Activated naive CD4-positive, alpha-beta T cell treated with anti-CD3 and anti-CD28 coated beads, Interleukin-2, amount 50 U/mL, for 24 hours (primary cell): Measurements from ENCODE around the gene SPATA9.
"Not testable (repeated sequence)": the region's sequence is repeated elsewhere in the genome, so short reads cannot be mapped to it uniquely, and the experiment has no call there.

Experiments
- H3K27ac Mint-ChIP-seq: one replicate; pipeline ENCODE4 v1.8.0; 2021; ENCODE audit warnings: mild to moderate bottlenecking, mixed read lengths
- H3K27me3 Mint-ChIP-seq: one replicate; pipeline ENCODE4 v1.8.0; 2021; ENCODE audit warnings: mixed read lengths
- H3K36me3 Mint-ChIP-seq: one replicate; pipeline ENCODE4 v1.8.0; 2021; ENCODE audit warnings: mixed read lengths
- H3K4me1 Mint-ChIP-seq: one replicate; pipeline ENCODE4 v1.8.0; 2021; ENCODE audit warnings: mixed read lengths
- H3K4me3 Mint-ChIP-seq: one replicate; pipeline ENCODE4 v1.8.0; 2021; ENCODE audit warnings: mild to moderate bottlenecking, mixed read lengths
- H3K9me3 Mint-ChIP-seq: one replicate; pipeline ENCODE4 v1.8.0; 2021; ENCODE audit warnings: mixed read lengths

SPATA9 gene

DNA sequence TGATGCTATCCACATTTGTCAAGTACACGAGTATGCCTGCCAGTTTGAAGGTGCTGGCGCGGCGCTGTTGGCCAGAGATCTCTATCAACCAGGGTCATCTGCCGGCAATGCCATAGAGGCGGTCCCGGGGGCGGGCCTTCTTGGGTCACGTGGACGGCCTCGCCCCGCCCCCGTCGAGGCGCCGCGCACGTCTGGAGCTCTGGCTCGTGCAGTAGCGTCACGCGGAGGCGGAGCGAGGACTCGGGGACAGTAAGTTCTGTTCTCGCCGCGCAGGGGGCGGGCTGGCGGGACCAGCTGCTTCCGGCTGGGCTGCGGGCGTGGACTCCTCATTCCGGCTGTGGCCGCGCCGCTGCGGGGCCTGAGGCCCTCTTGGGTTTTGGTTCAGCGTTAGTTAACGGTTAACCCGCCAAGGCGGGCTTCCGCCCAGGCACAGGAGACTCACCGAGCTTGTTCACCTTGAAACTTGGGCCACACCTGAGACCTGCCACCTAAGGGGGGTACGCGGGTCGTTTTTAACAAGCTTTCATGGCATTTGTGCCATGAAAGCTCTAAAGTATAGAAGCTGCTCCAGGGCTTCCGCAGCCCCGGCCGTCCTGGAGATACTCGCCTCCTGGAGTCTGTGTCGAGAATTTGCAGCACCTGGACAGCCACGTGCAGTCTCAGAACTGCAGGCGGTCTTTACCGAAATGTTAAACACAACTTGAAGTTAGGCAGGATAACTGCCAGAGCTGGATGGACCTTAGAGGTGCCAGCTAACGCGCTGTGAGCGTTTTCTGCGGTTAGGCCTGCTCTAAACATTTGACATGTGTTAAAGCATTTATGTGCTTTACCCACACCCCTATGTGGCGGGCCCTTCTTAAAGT is 36.0 kb downstream of the SPATA9 start, which contains the start of gene RFESD:
Gene RFESD, plus strand, starts transcription at position 209 of the 863 bp plus-strand sequence. CDS start 5,495 bp downstream, outside the sequence.
- no peaks in the 10 kb centered on the region for H3K9me3 Mint-ChIP-seq
- peaks cover 2% of the 10 kb centered on the region for H3K36me3 Mint-ChIP-seq
- peaks cover 47% of the 10 kb centered on the region for H3K4me1 Mint-ChIP-seq
- H3K27me3 Mint-ChIP-seq, result no peaks in the 10 kb centered on the region
- H3K27ac Mint-ChIP-seq, result peak within 1 kb of the TSS; percentile 88
- peak within 1 kb of the TSS; percentile 83 for H3K4me3 Mint-ChIP-seq

DNA sequence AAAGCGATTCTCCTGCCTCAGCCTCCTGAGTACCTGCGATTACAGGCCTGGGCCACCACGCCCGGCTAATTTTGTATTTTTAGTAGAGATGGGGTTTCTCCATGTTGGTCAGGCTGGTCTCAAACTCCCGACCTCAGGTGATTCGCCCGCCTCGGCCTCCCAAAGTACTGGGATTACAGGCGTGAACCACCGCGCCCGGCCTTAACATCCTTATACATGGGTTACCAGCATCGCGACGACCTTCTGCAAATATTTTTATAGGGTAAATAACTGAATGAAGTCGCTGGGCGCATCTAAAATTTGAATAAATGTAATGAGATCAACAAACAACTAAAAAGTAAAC is 36.6 kb downstream of the SPATA9 start:
- H3K36me3 Mint-ChIP-seq, H3K27me3 Mint-ChIP-seq, H3K9me3 Mint-ChIP-seq: not testable (repeated sequence)
- Mint-ChIP-seq H3K4me1 (peaks cover 47% of the 10 kb centered on the region), H3K27ac (peak overlapping the region; percentile 59), H3K4me3 (peak overlapping the region; percentile 83)

- Mint-ChIP-seq H3K9me3 (no peaks in the 10 kb centered on the region), H3K4me1 (peaks cover 38% of the 10 kb centered on the region), H3K36me3 (peaks cover under 1% of the 10 kb centered on the region), H3K4me3 (peak overlapping the region; percentile 3), H3K27ac (peak overlapping the region; percentile 63), H3K27me3 (no peaks in the 10 kb centered on the region)
Measured at GRCh38 chr5:95644351-95645042, 38.3 kb downstream of the SPATA9 start.

DNA sequence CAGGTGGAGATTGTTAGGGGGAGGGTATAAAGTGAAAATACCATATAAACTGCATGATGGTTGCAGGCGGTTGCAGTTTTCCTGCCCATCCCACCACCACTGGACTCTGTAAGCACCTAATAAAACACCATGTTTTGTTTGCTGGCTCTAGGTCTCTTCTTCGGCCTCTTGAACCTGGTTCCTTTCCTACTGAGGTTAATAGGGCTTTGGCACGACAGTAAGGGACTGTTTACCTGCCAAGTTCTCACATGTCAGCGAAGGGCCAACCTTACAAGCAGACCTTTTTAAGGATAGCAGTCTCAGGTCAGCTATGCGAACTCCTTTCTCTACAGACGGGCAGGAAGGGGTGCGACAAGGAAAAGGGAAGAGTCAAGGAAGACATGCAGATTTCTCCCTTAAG is 39.6 kb downstream of the SPATA9 start:
- peaks cover 28% of the 10 kb centered on the region for H3K4me1 Mint-ChIP-seq
- H3K4me3 Mint-ChIP-seq, result no peak overlapping the region
- H3K36me3 Mint-ChIP-seq, result no peaks in the 10 kb centered on the region
- peaks cover 4% of the 10 kb centered on the region for H3K27me3 Mint-ChIP-seq
- no peak overlapping the region for H3K27ac Mint-ChIP-seq
- no peaks in the 10 kb centered on the region for H3K9me3 Mint-ChIP-seq

- Mint-ChIP-seq H3K36me3 (no peaks in the 10 kb centered on the region), H3K4me3 (no peak overlapping the region)
Measured at GRCh38 chr5:95641741-95642220, 41.0 kb downstream of the SPATA9 start.

GRCh38 chr5:95638632-95639031 is 44.2 kb downstream of the SPATA9 start:
- Mint-ChIP-seq H3K27ac (no peak overlapping the region), H3K27me3 (peaks cover 5% of the 10 kb centered on the region), H3K9me3 (no peaks in the 10 kb centered on the region), H3K4me3 (no peak overlapping the region), H3K36me3 (no peaks in the 10 kb centered on the region), H3K4me1 (peaks cover 3% of the 10 kb centered on the region)

More at GRCh38 chr5:95641741-95642220, 41.0 kb downstream of the SPATA9 start:
- Mint-ChIP-seq H3K27ac (no peak overlapping the region), H3K27me3 (peaks cover 4% of the 10 kb centered on the region), H3K4me1 (peaks cover 24% of the 10 kb centered on the region), H3K9me3 (no peaks in the 10 kb centered on the region)

- Mint-ChIP-seq H3K36me3 (peaks cover 5% of the 10 kb centered on the region), H3K4me1 (peaks cover 31% of the 10 kb centered on the region), H3K9me3 (peaks cover 8% of the 10 kb centered on the region), H3K27me3 (peaks cover 5% of the 10 kb centered on the region), H3K4me3 (no peak overlapping the region), H3K27ac (peak overlapping the region; percentile 55)
Measured at GRCh38 chr5:95634081-95634480, 48.7 kb downstream of the SPATA9 start.

DNA sequence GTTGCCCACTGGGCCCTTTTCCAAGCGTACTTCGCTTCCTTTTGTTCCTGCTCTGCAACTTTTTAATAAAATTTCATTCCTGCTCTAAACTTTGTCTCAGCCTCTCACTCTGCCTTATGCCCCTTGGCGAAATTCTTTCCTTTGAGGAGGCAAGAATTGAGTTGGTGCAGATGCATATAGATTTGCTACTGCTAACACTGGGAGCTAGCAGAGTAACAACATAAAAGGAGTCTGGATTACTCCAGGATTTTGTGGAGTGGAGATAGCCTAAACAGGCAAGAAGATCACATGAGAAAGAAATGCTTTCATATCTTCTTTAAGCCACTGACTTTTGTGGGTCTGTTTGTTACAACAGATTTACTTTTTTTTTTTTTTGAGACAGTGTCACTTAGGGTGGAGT is 49.1 kb downstream of the SPATA9 start:
- Mint-ChIP-seq H3K9me3 (peaks cover 8% of the 10 kb centered on the region), H3K36me3 (peaks cover 5% of the 10 kb centered on the region), H3K4me3 (no peak overlapping the region), H3K27ac (peak overlapping the region; percentile 70), H3K27me3 (peaks cover 5% of the 10 kb centered on the region), H3K4me1 (peaks cover 31% of the 10 kb centered on the region)

- H3K36me3 Mint-ChIP-seq, H3K9me3 Mint-ChIP-seq, H3K27me3 Mint-ChIP-seq, H3K4me3 Mint-ChIP-seq: not testable (repeated sequence)
- H3K4me1 Mint-ChIP-seq, result peaks cover 31% of the 10 kb centered on the region
- H3K27ac Mint-ChIP-seq, result peak overlapping the region; percentile 70
Measured at GRCh38 chr5:95632942-95633341, 49.8 kb downstream of the SPATA9 start.

- H3K36me3 Mint-ChIP-seq, result peaks cover 5% of the 10 kb centered on the region
- peaks cover 2% of the 10 kb centered on the region for H3K27me3 Mint-ChIP-seq
- H3K9me3 Mint-ChIP-seq, result peaks cover 8% of the 10 kb centered on the region
- H3K4me1 Mint-ChIP-seq, result peaks cover 31% of the 10 kb centered on the region
- peak overlapping the region; percentile 100 for H3K27ac Mint-ChIP-seq
- peak overlapping the region; percentile 63 for H3K4me3 Mint-ChIP-seq
Measured at GRCh38 chr5:95631991-95632675, 50.7 kb downstream of the SPATA9 start.

DNA sequence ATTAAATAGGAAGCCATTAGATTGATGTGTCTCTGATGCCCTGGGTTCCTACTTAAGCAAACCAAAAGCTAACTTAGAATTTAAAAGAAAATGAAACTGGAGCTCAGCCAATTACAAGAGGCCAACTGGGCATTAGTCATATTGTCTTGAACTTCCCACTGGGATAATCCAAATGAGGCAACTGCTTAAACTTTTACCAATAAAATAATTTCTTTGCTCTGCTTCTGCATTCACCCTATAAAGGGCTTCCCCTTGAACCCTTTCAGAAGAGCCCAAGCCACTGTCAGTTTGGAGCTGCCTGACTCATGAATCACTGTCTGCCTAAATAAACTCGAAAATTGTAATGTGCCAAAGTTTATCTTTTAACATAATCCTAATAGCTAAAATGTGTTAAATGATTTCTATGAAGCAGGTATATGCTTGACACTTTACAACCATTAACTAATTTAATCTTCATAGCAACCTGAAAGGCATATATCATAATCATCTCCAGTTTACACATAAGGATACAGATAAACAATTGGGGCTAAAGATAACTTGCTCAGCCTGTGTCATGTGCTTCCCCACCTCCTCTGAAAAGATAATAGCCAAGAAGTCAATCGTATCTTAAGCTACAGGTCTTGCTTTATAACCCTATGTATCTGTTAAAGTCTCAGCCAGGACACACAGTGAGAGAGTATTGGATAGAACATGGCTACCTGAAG is 51.4 kb downstream of the SPATA9 start:
- peaks cover 5% of the 10 kb centered on the region for H3K36me3 Mint-ChIP-seq
- H3K4me1 Mint-ChIP-seq, result peaks cover 31% of the 10 kb centered on the region
- peak overlapping the region; percentile 100 for H3K27ac Mint-ChIP-seq
- H3K4me3 Mint-ChIP-seq, result peak overlapping the region; percentile 63
- H3K27me3 Mint-ChIP-seq, result no peaks in the 10 kb centered on the region
- H3K9me3 Mint-ChIP-seq, result peaks cover 8% of the 10 kb centered on the region

DNA sequence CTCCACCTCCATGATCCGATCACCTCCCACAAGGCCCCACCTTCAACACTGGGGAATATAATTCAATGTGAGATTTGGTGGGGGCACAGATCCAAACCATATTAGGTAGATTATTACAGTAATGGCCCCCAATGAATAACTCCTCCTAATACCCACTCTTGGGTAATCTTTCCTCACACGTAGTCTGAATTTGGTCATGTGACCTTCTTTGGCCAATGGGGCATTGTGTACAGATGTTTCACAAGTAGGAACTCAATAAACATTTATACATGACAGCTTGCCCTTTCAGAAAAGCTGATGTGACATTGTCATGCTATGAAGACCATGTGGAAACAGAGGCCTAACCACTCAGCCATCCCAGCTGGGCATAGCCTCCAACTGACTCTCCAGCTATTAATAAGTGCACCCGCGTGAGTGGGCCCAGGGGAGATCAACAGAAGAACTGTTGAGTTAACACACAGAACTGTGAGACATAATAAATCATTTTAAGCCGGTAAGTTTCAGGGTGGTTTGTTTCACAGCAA is 52.3 kb downstream of the SPATA9 start:
- H3K4me1 Mint-ChIP-seq, result peaks cover 31% of the 10 kb centered on the region
- H3K4me3 Mint-ChIP-seq, result no peak overlapping the region
- peaks cover 8% of the 10 kb centered on the region for H3K9me3 Mint-ChIP-seq
- no peaks in the 10 kb centered on the region for H3K27me3 Mint-ChIP-seq
- peak overlapping the region; percentile 70 for H3K27ac Mint-ChIP-seq
- peaks cover 5% of the 10 kb centered on the region for H3K36me3 Mint-ChIP-seq

- H3K4me3 Mint-ChIP-seq, result no peak overlapping the region
- H3K27ac Mint-ChIP-seq, result no peak overlapping the region
- H3K27me3 Mint-ChIP-seq, result no peaks in the 10 kb centered on the region
- H3K9me3 Mint-ChIP-seq, result peaks cover 8% of the 10 kb centered on the region
- peaks cover 5% of the 10 kb centered on the region for H3K36me3 Mint-ChIP-seq
- peaks cover 34% of the 10 kb centered on the region for H3K4me1 Mint-ChIP-seq
Measured at GRCh38 chr5:95628933-95629332, 53.9 kb downstream of the SPATA9 start.

GRCh38 chr5:95627971-95628810 is 54.6 kb downstream of the SPATA9 start:
- Mint-ChIP-seq H3K27ac (no peak overlapping the region), H3K36me3 (peaks cover 5% of the 10 kb centered on the region), H3K27me3 (no peaks in the 10 kb centered on the region), H3K9me3 (peaks cover 8% of the 10 kb centered on the region), H3K4me1 (peaks cover 33% of the 10 kb centered on the region), H3K4me3 (no peak overlapping the region)
